HEK293 (cell line): Measurements from ENCODE around the gene RPL7A.
A peak's percentile ranks its signal among the peaks of the same experiment; 100 is the strongest.

ENCODE experiments used
- BCL6B ChIP-seq: fragments of 450-650 bp; formaldehyde crosslinking; IDR thresholded peaks from 2 replicates; pipeline ENCODE4 v1.5.1; 2017; ENCODE audit warnings: missing biosample characterization, missing genetic modification characterization
- FEZF1 ChIP-seq: fragments of 450-650 bp; formaldehyde crosslinking; IDR thresholded peaks from 2 replicates; pipeline ENCODE4 v1.5.1; 2016; ENCODE audit warnings: missing biosample characterization, missing genetic modification characterization
- GLIS2 ChIP-seq: fragments of 450-650 bp; formaldehyde crosslinking; IDR thresholded peaks from 2 replicates; pipeline ENCODE4 v1.5.1; 2016; ENCODE audit warnings: missing biosample characterization, missing genetic modification characterization
- INSM2 ChIP-seq: fragments of 450-650 bp; formaldehyde crosslinking; IDR thresholded peaks from 2 replicates; pipeline ENCODE4 v1.5.1; 2016; ENCODE audit warnings: missing biosample characterization, missing genetic modification characterization
- KLF10 ChIP-seq: fragments of 450-650 bp; IDR thresholded peaks from 2 replicates; pipeline ENCODE4 v1.5.1; 2018; ENCODE audit warnings: missing biosample characterization, mild to moderate bottlenecking, missing genetic modification characterization
- MEIS1 ChIP-seq: sonication (generic); formaldehyde crosslinking; IDR thresholded peaks from 2 replicates; pipeline ENCODE4 v1.8.1; 2022; ENCODE audit warnings: missing genetic modification reagents, mild to moderate bottlenecking, borderline replicate concordance
- MZF1 ChIP-seq: fragments of 450-650 bp; formaldehyde crosslinking; IDR thresholded peaks from 2 replicates; pipeline ENCODE4 v1.5.1; 2017; ENCODE audit warnings: missing biosample characterization, missing genetic modification characterization, borderline replicate concordance
- REPIN1 ChIP-seq: fragments of 450-650 bp; formaldehyde crosslinking; IDR thresholded peaks from 2 replicates; pipeline ENCODE4 v1.5.1; 2017; ENCODE audit warnings: missing biosample characterization, missing genetic modification characterization, low read depth
- ZBTB11 ChIP-seq: fragments of 450-650 bp; formaldehyde crosslinking; conservative IDR thresholded peaks from 2 replicates; pipeline ENCODE4 v1.5.1; 2016; ENCODE audit warnings: low read depth, missing biosample characterization, missing genetic modification characterization
- ZBTB17 ChIP-seq: fragments of 450-650 bp; formaldehyde crosslinking; IDR thresholded peaks from 2 replicates; pipeline ENCODE4 v1.5.1; 2016; ENCODE audit warnings: missing biosample characterization, missing genetic modification characterization
- ZBTB7A ChIP-seq: fragments of 450-650 bp; formaldehyde crosslinking; IDR thresholded peaks from 2 replicates; pipeline ENCODE4 v1.5.1; 2016; ENCODE audit warnings: low read depth, missing biosample characterization, missing genetic modification characterization
- ZBTB8A ChIP-seq: fragments of 450-650 bp; formaldehyde crosslinking; IDR thresholded peaks from 2 replicates; pipeline ENCODE4 v1.5.1; 2016; ENCODE audit warnings: missing biosample characterization, missing genetic modification characterization
- ZFHX2 ChIP-seq: fragments of 450-650 bp; formaldehyde crosslinking; conservative IDR thresholded peaks from 2 replicates; pipeline ENCODE4 v1.5.1; 2016; ENCODE audit warnings: missing biosample characterization, missing genetic modification characterization
- ZNF132 ChIP-seq: fragments of 450-650 bp; formaldehyde crosslinking; IDR thresholded peaks from 2 replicates; pipeline ENCODE4 v1.5.1; 2017; ENCODE audit warnings: missing biosample characterization, missing genetic modification characterization, borderline replicate concordance
- ZNF133 ChIP-seq: fragments of 450-650 bp; formaldehyde crosslinking; IDR thresholded peaks from 2 replicates; pipeline ENCODE4 v1.5.1; 2016; ENCODE audit warnings: missing biosample characterization, missing genetic modification characterization
- ZNF146 ChIP-seq: fragments of 450-650 bp; formaldehyde crosslinking; IDR thresholded peaks from 2 replicates; pipeline ENCODE4 v1.5.1; 2016; ENCODE audit warnings: missing biosample characterization, missing genetic modification characterization
- ZNF148 ChIP-seq: fragments of 450-650 bp; formaldehyde crosslinking; IDR thresholded peaks from 2 replicates; pipeline ENCODE4 v1.5.0; 2017; ENCODE audit warnings: missing biosample characterization, missing genetic modification characterization, borderline replicate concordance
- ZNF239 ChIP-seq: fragments of 450-650 bp; formaldehyde crosslinking; IDR thresholded peaks from 2 replicates; pipeline ENCODE4 v1.5.1; 2016; ENCODE audit warnings: missing biosample characterization, missing genetic modification characterization
- ZNF324 ChIP-seq: fragments of 450-650 bp; formaldehyde crosslinking; IDR thresholded peaks from 2 replicates; pipeline ENCODE4 v1.5.1; 2016; ENCODE audit warnings: missing biosample characterization, missing genetic modification characterization
- ZNF391 ChIP-seq: fragments of 450-650 bp; formaldehyde crosslinking; IDR thresholded peaks from 2 replicates; pipeline ENCODE4 v1.5.1; 2016; ENCODE audit warnings: low read depth, missing biosample characterization, missing genetic modification characterization, borderline replicate concordance
- ZNF473 ChIP-seq: fragments of 450-650 bp; formaldehyde crosslinking; IDR thresholded peaks from 2 replicates; pipeline ENCODE4 v1.5.1; 2017; ENCODE audit warnings: missing biosample characterization, missing genetic modification characterization
- ZNF501 ChIP-seq: fragments of 450-650 bp; formaldehyde crosslinking; IDR thresholded peaks from 2 replicates; pipeline ENCODE4 v1.5.1; 2016; ENCODE audit warnings: missing biosample characterization, missing genetic modification characterization
- ZNF513 ChIP-seq: fragments of 450-650 bp; IDR thresholded peaks from 2 replicates; pipeline ENCODE4 v1.5.1; 2018; ENCODE audit warnings: missing biosample characterization, missing genetic modification characterization
- ZNF596 ChIP-seq: fragments of 450-650 bp; IDR thresholded peaks from 2 replicates; pipeline ENCODE4 v1.5.0; 2018; ENCODE audit warnings: missing biosample characterization, mild to moderate bottlenecking, missing genetic modification characterization, moderate library complexity
- ZNF639 ChIP-seq: fragments of 450-650 bp; formaldehyde crosslinking; IDR thresholded peaks from 2 replicates; pipeline ENCODE4 v1.5.1; 2016; ENCODE audit warnings: missing biosample characterization, missing genetic modification characterization
- ZSCAN4 ChIP-seq: fragments of 450-650 bp; formaldehyde crosslinking; IDR thresholded peaks from 2 replicates; pipeline ENCODE4 v1.5.1; 2017; ENCODE audit warnings: missing biosample characterization, missing genetic modification characterization

Gene RPL7A

GRCh38 chr9:133347985-133348717 is at the start of gene RPL7A, which contains the start of gene MED22 (continued):
- no peak for TF ChIP-seq ZNF148
- peak; percentile 68 for TF ChIP-seq ZBTB17 (tag by site-specific recombination)
- no peak; the same call in 1 of the 2 replicates for TF ChIP-seq ZFHX2
- TF ChIP-seq ZNF132 (tag by site-specific recombination), result no peak
- TF ChIP-seq REPIN1 (tag by site-specific recombination), result 0 out of 2 replicates have a peak, but pooled peaks have one; percentile 22
- TF ChIP-seq ZNF513 (tag by site-specific recombination), result peak; percentile 44; the same call in 1 of the 2 replicates
- TF ChIP-seq MEIS1 (CRISPR knock-in tag), result no peak
- no peak for TF ChIP-seq FEZF1 (tag by site-specific recombination)
- TF ChIP-seq INSM2 (tag by site-specific recombination), result peak; percentile 60
- TF ChIP-seq ZSCAN4, result peak; percentile 20; the same call in 1 of the 2 replicates
- TF ChIP-seq ZNF391 (tag by site-specific recombination), result peak; percentile 89
- TF ChIP-seq ZBTB8A (tag by site-specific recombination), result peak; percentile 56
- peak; percentile 91 for TF ChIP-seq ZNF501
- no peak for TF ChIP-seq BCL6B
- TF ChIP-seq ZNF239 (tag by site-specific recombination), result 0 out of 2 replicates have a peak, but pooled peaks have one; percentile 16
- TF ChIP-seq ZNF133 (tag by site-specific recombination), result no peak
- TF ChIP-seq GLIS2 (tag by site-specific recombination), result peak; percentile 27
- TF ChIP-seq ZNF146 (tag by site-specific recombination), result peak; percentile 16; the same call in 1 of the 2 replicates
- TF ChIP-seq MZF1, result no peak
- TF ChIP-seq ZNF639, result peak; percentile 89
- peak; percentile 64; the same call in 1 of the 2 replicates for TF ChIP-seq ZBTB7A (tag by site-specific recombination)
- TF ChIP-seq ZBTB11 (tag by site-specific recombination), result peak; percentile 61
- TF ChIP-seq ZNF324 (tag by site-specific recombination), result peak; percentile 90; the same call in 1 of the 2 replicates
- no peak for TF ChIP-seq ZNF473 (tag by site-specific recombination)
- TF ChIP-seq KLF10 (tag by site-specific recombination), result 0 out of 2 replicates have a peak, but pooled peaks have one; percentile 71
- TF ChIP-seq ZNF596 (tag by site-specific recombination), result no peak
- TF ChIP-seq, all 188 proteins: peak for 57
